Fibroblast of mammary gland (primary cell): ENCODE measurements around the gene SETD3.

Experiments
- DNase-seq: peaks from one replicate; pipeline ENCODE4 v3.0.0-alpha.2; 2010; ENCODE audit warnings: low read depth
- H3K4me3 ChIP-seq: 2 replicates; pipeline ENCODE4 v1.5.1; 2011; ENCODE audit warnings: low read depth, mild to moderate bottlenecking, low read length, moderate library complexity; ENCODE audit not compliant: control insufficient read depth
- TF ChIP-seq, protein P1 (sequence below): conservative IDR thresholded peaks from 2 replicates; pipeline ENCODE4 v1.5.1; 2011; ENCODE audit warnings: low read depth, low read length, inconsistent platforms; ENCODE audit not compliant: control insufficient read depth, insufficient read depth

Gene SETD3

DNA sequence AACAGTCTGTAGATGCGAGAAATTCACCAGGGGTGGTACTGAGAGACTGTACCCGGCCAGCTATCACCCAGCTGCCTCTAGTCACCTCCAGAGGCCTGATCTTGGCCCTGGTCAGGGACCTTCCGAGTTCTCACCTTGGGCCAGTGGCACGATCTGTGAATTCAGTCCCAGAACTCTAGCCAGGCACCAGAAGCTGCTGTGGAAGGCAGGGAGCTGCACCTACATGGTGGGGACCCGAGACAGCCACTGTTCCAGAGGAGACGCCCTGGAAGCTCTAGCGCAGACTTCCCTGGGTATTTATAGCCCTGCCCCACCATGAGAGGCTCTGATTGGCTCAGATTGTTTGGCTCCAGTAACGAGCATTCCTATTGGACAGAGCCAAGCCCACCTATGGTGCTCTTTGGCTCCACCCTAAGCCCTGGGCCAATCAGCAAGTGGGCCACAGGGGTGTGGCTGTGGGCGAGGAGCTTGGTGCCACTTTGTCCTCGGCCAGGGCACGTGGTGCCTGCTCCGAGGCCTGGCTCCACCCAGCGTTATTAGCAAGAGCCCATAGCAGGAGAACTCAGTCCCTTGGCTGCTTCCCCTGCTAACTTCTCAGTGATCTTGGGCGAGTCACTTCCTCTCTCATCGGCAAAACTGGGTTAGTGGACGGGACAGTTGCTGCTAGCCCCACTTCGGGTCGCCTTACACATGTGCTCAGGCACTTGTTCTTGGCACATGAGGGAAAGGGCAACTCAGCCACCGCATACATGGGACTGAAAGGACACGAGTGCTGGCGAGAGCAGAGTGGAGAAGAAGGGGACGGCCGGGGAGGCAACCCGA, 119.7 kb downstream of the SETD3 start:
- no peak for DNase-seq
- H3K4me3 ChIP-seq: no peak overlapping the region
- TF ChIP-seq, protein P1, sequence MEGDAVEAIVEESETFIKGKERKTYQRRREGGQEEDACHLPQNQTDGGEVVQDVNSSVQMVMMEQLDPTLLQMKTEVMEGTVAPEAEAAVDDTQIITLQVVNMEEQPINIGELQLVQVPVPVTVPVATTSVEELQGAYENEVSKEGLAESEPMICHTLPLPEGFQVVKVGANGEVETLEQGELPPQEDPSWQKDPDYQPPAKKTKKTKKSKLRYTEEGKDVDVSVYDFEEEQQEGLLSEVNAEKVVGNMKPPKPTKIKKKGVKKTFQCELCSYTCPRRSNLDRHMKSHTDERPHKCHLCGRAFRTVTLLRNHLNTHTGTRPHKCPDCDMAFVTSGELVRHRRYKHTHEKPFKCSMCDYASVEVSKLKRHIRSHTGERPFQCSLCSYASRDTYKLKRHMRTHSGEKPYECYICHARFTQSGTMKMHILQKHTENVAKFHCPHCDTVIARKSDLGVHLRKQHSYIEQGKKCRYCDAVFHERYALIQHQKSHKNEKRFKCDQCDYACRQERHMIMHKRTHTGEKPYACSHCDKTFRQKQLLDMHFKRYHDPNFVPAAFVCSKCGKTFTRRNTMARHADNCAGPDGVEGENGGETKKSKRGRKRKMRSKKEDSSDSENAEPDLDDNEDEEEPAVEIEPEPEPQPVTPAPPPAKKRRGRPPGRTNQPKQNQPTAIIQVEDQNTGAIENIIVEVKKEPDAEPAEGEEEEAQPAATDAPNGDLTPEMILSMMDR: no peak

DNA sequence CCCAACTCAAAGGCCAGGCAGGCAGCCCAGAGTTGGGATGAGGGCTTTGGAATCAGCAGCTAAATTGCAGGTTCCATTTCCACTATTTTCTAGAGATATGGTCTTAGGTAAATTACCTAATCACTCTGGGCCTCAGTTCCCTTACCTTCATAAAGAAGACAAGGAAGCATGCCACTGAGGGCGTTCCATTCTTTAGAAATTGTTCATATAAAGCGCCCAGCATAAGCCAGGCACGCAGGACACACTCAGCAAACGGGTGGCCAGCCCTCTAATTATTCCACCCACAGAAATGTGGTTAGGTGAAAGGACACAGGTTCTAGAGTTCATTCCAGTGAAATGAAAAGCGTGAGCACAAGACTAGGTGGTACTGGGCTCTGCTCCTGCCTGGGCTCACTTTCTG, 120.8 kb downstream of the SETD3 start:
- no peak for DNase-seq

DNA sequence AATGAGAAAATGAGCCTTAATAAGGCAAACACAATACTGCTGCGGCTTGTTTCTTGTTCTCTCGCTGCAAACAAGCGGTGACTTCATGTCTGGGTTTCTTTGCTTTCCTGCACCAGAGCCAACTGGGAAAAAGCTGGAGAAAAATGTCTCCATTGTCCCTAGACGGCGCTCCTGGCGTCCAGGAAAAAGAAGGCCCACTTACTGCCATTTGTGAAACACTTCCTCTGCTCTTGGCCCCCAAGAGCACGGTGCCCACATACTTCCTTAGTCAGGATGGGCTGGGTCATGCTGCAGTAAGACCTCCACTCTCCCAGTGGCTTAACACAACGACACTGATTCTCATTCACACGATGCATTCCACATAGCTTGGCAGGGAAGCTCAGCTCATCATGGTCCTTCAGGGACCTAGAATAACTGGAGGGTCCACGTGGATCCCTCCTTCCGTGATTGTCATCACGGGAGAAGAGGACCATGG, 122.7 kb downstream of the SETD3 start:
- DNase-seq: no peak
- H3K4me3 ChIP-seq: no peak overlapping the region
- TF ChIP-seq, protein P1: no peak

More for the DNA sequence above, 120.8 kb downstream of the SETD3 start:
- TF ChIP-seq, protein P1: no peak
- H3K4me3 ChIP-seq: no peak overlapping the region

DNA sequence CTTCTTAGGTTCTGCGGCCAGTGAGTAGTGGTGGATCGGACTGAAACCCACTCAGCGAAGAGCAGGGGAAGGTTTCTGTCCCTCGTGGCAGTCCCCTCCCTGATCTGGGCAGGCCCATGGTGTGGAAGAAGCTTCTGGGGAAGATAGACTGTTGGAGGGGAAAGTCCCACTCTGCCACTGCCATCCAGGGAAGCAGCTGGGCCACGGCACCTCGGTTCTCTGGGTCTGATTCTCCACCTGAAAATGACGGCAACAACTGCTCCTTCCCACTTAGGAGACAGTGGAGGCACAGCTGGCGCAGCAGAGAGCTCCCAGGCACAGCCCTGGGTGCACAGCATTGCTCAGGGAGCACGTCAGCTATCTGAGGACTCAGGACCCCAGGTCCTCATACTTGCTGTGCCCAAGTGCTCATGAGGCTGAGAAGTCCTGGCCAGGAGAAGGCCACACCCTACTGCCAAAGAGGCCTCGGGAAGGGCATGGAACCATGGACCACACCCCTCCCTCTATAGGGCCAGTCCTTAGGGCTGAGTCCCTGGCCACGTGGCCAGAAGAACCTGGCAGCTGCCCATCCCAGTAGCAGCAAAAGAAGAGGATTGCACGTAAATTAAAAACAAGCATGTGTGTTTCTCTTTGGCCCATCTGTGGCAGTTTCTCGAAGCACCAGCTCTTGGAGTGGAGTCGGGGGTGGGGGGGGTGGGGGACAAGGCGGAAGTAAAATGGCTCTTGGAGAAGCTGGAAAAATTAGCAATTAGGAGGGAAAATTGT, 123.3 kb downstream of the SETD3 start:
- H3K4me3 ChIP-seq: no peak overlapping the region
- TF ChIP-seq, protein P1: no peak
- DNase-seq: no peak

DNA sequence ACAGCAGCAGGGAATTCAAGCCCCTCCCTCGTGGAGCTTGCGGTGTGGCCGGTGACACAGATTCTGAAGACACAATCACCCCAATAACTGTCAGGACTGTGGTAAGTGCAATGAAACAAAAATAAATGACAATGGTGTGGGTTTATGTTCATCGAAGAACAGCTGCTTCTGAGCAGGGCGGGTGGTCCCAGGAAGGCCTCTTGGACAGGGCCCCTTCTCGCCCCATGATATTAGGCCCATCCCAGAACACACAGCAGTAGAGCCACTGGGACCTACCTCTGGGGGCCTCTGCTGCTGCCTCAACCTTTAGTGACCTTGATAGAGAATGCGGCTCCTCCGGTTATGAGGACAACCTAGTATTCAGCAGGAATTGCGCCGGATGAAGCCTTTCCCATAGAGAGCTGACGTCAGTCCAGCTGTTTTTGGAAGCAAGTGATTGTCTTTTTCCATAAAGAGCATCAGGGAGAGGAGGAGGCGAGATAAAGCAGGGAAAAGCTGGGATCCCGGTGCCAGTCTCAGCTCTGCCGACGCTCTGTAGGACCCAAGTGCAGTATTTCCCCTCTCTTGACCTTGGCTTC, 124.5 kb downstream of the SETD3 start:
- TF ChIP-seq, protein P1: no peak
- no peak for DNase-seq
- no peak overlapping the region for H3K4me3 ChIP-seq

DNA sequence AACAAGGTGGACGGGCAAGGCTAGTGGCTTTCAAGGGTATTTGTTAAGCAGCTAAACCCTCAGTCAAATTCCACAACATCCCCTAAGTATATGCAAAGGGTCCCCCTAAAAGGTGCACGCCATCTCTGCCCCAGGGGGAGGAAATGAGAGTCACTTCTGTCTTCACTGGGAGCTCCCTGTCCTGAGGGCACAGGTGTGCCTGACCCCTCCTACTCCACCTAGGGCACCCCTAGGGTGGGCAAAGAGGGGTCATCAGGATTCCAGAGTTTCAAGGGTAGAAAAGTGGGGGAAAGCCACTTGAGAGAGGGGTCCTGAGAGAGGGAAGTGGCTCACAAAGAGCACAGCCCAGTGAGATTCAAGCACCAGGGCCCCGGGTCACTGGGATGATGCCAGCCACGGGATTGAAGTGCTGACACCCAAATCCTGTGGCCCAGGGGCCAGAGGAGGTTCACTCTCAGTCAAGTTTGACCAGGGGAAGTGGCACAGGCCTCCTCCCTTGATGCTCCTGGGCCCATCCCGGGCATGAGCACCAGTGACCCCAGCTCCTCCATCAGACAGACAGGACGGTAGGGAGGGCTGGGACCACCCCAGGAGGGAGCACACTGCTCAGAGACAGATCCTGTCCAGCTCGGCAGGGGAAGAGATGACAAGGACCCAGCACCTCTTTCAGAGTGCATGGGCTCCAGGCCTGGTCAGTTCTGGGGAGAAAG, 126.3 kb downstream of the SETD3 start:
- no peak overlapping the region for H3K4me3 ChIP-seq
- TF ChIP-seq, protein P1: no peak
- DNase-seq: no peak
